Measurements from ENCODE around the gene TPR. TPM values are rescaled to one million over a fixed set of nuclear protein-coding genes. Genes with fewer than 3 reads are reported as not detected.

Gene TPR
- total RNA-seq, 1 donor from 2014 or later = 134 TPM

- Mint-ChIP-seq H3K4me3 (ENCODE audit: low read depth) (no peak overlapping the region), H3K4me1 (ENCODE audit: low read depth) (peaks cover 2% of the 10 kb centered on the region)
- TF ChIP-seq CTCF (IDR thresholded peaks at IDR 0.05; ENCODE audit: unreplicated experiment) = no peak
Observed at GRCh38 chr1:186302381-186302920, 72.6 kb downstream of the TPR start.

GRCh38 chr1:186301448-186301847 is 73.6 kb downstream of the TPR start:
- Mint-ChIP-seq H3K4me1 (ENCODE audit: low read depth) (peaks cover 2% of the 10 kb centered on the region), H3K27ac (no peak overlapping the region), H3K36me3 (ENCODE audit: insufficient read depth) (no peaks in the 10 kb centered on the region), H3K9me3 (ENCODE audit: low read depth) (no peaks in the 10 kb centered on the region), H3K27me3 (no peaks in the 10 kb centered on the region), H3K4me3 (ENCODE audit: low read depth) (no peak overlapping the region)
- DNase-seq (ENCODE audit: low spot score, unreplicated experiment) = no peak
- TF ChIP-seq CTCF (IDR thresholded peaks at IDR 0.05; ENCODE audit: unreplicated experiment) = no peak

More at GRCh38 chr1:186302381-186302920, 72.6 kb downstream of the TPR start:
- no peak overlapping the region for H3K27ac Mint-ChIP-seq
- H3K9me3 Mint-ChIP-seq (ENCODE audit: low read depth) = no peaks in the 10 kb centered on the region
- no peak for DNase-seq (ENCODE audit: low spot score, unreplicated experiment)
- no peaks in the 10 kb centered on the region for H3K27me3 Mint-ChIP-seq
- H3K36me3 Mint-ChIP-seq (ENCODE audit: insufficient read depth) = no peaks in the 10 kb centered on the region

DNA sequence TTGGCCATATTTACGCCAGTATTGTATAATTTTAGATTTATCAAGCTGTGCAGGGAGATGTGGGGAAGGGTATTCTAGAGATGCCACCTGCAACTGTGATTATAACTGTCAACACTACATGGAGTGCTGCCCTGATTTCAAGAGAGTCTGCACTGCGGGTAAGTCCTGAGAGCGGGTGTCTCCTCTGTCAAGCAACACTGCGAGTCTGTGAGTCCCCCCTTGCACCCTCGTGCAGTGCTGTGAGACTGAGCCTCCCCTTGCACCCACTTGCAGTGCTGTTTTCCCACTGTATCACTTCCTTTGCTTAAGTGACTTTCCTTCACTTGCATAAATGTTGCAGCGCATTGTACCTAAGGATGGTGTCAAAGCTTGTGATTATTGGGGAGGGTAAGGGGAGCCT is 75.0 kb downstream of the TPR start:
- TF ChIP-seq CTCF (IDR thresholded peaks at IDR 0.05; ENCODE audit: unreplicated experiment) = no peak
- no peaks in the 10 kb centered on the region for H3K9me3 Mint-ChIP-seq (ENCODE audit: low read depth)
- no peak overlapping the region for H3K27ac Mint-ChIP-seq
- H3K4me1 Mint-ChIP-seq (ENCODE audit: low read depth) = peaks cover 2% of the 10 kb centered on the region
- H3K27me3 Mint-ChIP-seq = no peaks in the 10 kb centered on the region
- H3K36me3 Mint-ChIP-seq (ENCODE audit: insufficient read depth) = no peaks in the 10 kb centered on the region
- H3K4me3 Mint-ChIP-seq (ENCODE audit: low read depth) = no peak overlapping the region
- DNase-seq (ENCODE audit: low spot score, unreplicated experiment) = no peak

DNA sequence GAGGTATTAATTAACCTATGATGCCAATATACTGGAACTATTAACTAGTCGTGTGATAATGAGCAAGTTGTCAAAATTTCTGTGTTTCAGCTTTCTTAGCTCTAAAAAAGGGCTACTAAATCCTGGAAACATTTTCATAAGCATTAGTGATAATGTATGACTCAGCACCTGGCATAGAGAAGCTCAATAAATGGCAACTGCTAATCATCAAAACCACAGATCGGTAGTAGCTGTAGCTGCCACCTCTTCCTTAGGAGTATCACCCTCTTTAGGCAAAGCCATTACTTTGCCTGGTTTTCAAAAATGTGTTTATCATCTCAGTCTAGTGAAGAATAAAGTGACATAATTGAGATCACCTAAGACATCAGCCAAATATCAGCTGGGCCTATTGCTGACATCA is 75.5 kb downstream of the TPR start:
- no peak overlapping the region for H3K27ac Mint-ChIP-seq
- peaks cover 2% of the 10 kb centered on the region for H3K4me1 Mint-ChIP-seq (ENCODE audit: low read depth)
- no peaks in the 10 kb centered on the region for H3K27me3 Mint-ChIP-seq
- TF ChIP-seq CTCF (IDR thresholded peaks at IDR 0.05; ENCODE audit: unreplicated experiment) = no peak
- no peak for DNase-seq (ENCODE audit: low spot score, unreplicated experiment)
- no peak overlapping the region for H3K4me3 Mint-ChIP-seq (ENCODE audit: low read depth)
- no peaks in the 10 kb centered on the region for H3K9me3 Mint-ChIP-seq (ENCODE audit: low read depth)
- no peaks in the 10 kb centered on the region for H3K36me3 Mint-ChIP-seq (ENCODE audit: insufficient read depth)

- H3K4me1 Mint-ChIP-seq (ENCODE audit: low read depth) = peaks cover 5% of the 10 kb centered on the region
- no peak for TF ChIP-seq CTCF (IDR thresholded peaks at IDR 0.05; ENCODE audit: unreplicated experiment)
- no peaks in the 10 kb centered on the region for H3K9me3 Mint-ChIP-seq (ENCODE audit: low read depth)
- H3K27me3 Mint-ChIP-seq = no peaks in the 10 kb centered on the region
- H3K36me3 Mint-ChIP-seq (ENCODE audit: insufficient read depth) = no peaks in the 10 kb centered on the region
- no peak overlapping the region for H3K27ac Mint-ChIP-seq
- DNase-seq (ENCODE audit: low spot score, unreplicated experiment) = no peak
- no peak overlapping the region for H3K4me3 Mint-ChIP-seq (ENCODE audit: low read depth)
Observed at GRCh38 chr1:186298851-186299250, 76.2 kb downstream of the TPR start.

Measured in progenitor cell of endocrine pancreas (in vitro differentiated cells).